BLaER1 (cell line): ENCODE results near the gene PLCG2.
"Not testable (repeated sequence)": the region's sequence is repeated elsewhere in the genome, so short reads cannot be mapped to it uniquely, and the experiment has no call there.

Experiments
- H3K27ac ChIP-seq: shearing (Covaris generic); formaldehyde crosslinking; 2 replicates; pipeline ENCODE4 v1.8.1; 2022
- H3K27me3 ChIP-seq: shearing (Covaris generic); formaldehyde crosslinking; 2 replicates; pipeline ENCODE4 v1.8.1; 2022
- H3K36me3 ChIP-seq: shearing (Covaris generic); formaldehyde crosslinking; 2 replicates; pipeline ENCODE4 v1.8.1; 2022
- H3K4me1 ChIP-seq: shearing (Covaris generic); formaldehyde crosslinking; 2 replicates; pipeline ENCODE4 v1.8.1; 2022
- H3K4me2 ChIP-seq: shearing (Covaris generic); formaldehyde crosslinking; 2 replicates; pipeline ENCODE4 v1.8.1; 2022
- H3K4me3 ChIP-seq: shearing (Covaris generic); formaldehyde crosslinking; 2 replicates; pipeline ENCODE4 v1.8.1; 2022
- H3K9ac ChIP-seq: shearing (Covaris generic); formaldehyde crosslinking; 2 replicates; pipeline ENCODE4 v1.8.1; 2022
- H3K9me3 ChIP-seq: shearing (Covaris generic); formaldehyde crosslinking; 2 replicates; pipeline ENCODE4 v1.8.1; 2022
- H4K20me1 ChIP-seq: shearing (Covaris generic); formaldehyde crosslinking; 2 replicates; pipeline ENCODE4 v1.8.1; 2022
- Cebpa-rat ChIP-seq: shearing (Covaris generic); IDR thresholded peaks from 2 replicates; pipeline ENCODE4 v1.8.1; 2022

PLCG2 gene

DNA sequence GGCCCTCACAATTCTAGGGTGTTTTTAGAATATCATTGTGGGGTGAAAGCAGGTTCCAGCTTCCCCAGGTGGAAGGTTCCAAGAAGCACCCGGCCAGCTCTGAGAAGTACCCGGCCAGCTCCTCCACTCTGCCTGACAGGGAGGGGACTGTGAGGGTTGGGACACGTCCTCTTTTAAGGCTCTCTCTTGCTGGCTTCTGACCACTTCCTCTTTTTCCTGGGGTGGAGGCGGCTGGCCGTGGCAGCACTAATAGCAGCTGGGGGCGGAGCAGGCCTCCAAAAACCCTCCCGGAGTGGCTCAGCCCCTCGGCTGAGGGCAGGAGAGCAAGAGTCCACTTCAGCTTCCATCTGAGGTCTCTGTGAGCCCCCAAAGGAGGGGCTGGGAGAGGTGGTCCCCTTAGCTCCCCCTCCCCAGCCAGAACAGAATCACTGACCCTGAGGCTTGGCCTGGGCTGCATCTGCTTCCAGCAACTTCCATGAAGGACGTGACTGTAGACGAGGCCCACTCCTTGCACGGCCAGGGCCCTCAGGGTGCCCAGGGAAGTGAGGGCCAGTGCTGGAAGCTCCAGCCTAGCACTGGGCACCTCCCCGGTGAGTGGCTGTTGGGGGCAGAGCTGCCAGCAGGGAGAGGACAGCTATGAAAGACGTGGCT is 26.7 kb upstream of the PLCG2 start:
- H3K36me3 ChIP-seq = no peaks in the 10 kb centered on the region
- H3K4me3 ChIP-seq = peak overlapping the region; percentile 34; the same call in 1 of the 2 replicates
- TF ChIP-seq Cebpa-rat = no peak
- peak overlapping the region; percentile 86 for H3K4me2 ChIP-seq
- H3K9me3 ChIP-seq = no peaks in the 10 kb centered on the region
- H4K20me1 ChIP-seq = no peaks in the 10 kb centered on the region
- H3K4me1 ChIP-seq = peaks cover 83% of the 10 kb centered on the region
- H3K27me3 ChIP-seq = no peaks in the 10 kb centered on the region
- peak overlapping the region; percentile 74 for H3K9ac ChIP-seq
- H3K27ac ChIP-seq = peak overlapping the region; percentile 90

- peak overlapping the region; percentile 86 for H3K4me2 ChIP-seq
- H4K20me1 ChIP-seq = no peaks in the 10 kb centered on the region
- H3K4me3 ChIP-seq = peak overlapping the region; percentile 34; the same call in 1 of the 2 replicates
- peak overlapping the region; percentile 90 for H3K27ac ChIP-seq
- H3K9ac ChIP-seq = peak overlapping the region; percentile 74
- no peak for TF ChIP-seq Cebpa-rat
- H3K9me3 ChIP-seq = peaks cover under 1% of the 10 kb centered on the region; the same call in 1 of the 2 replicates
- H3K4me1 ChIP-seq = peaks cover 81% of the 10 kb centered on the region
- H3K36me3 ChIP-seq = no peaks in the 10 kb centered on the region
- H3K27me3 ChIP-seq = no peaks in the 10 kb centered on the region
Observed at GRCh38 chr16:81752876-81753227, 26.2 kb upstream of the PLCG2 start.

DNA sequence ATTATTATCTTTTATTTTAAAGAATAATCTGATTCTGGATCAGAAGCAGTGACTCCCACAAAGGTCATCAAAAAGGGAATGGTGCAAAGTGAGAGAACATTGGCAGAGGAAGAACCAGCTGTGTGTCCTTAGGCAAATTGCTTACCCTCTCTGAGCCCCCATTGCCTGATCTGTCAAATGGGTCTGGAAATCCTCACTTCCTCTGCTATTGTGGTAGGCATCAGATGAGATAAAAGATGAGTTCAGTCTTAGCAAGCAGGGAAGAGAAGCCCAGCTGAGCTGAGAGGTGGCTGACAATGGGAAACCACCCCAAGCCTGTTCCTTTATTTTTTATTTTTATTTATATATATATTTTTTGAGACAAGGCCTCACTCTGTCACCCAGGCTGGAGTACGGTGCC is 24.2 kb upstream of the PLCG2 start:
- no peak for TF ChIP-seq Cebpa-rat
- H3K4me2 ChIP-seq = peak overlapping the region; percentile 93
- peak overlapping the region; percentile 62; the same call in 1 of the 2 replicates for H3K27ac ChIP-seq
- no peaks in the 10 kb centered on the region for H3K27me3 ChIP-seq
- H3K9me3 ChIP-seq = peaks cover 7% of the 10 kb centered on the region; the same call in 1 of the 2 replicates
- no peaks in the 10 kb centered on the region for H3K36me3 ChIP-seq
- no peak overlapping the region for H3K4me3 ChIP-seq
- H4K20me1 ChIP-seq = no peaks in the 10 kb centered on the region
- peaks cover 62% of the 10 kb centered on the region for H3K4me1 ChIP-seq
- no peak overlapping the region for H3K9ac ChIP-seq

GRCh38 chr16:81755915-81756614 is 23.0 kb upstream of the PLCG2 start:
- H3K27me3 ChIP-seq = no peaks in the 10 kb centered on the region
- peak overlapping the region; percentile 62 for H3K27ac ChIP-seq
- H3K36me3 ChIP-seq = no peaks in the 10 kb centered on the region
- no peak for TF ChIP-seq Cebpa-rat
- no peaks in the 10 kb centered on the region for H4K20me1 ChIP-seq
- peaks cover 60% of the 10 kb centered on the region for H3K4me1 ChIP-seq
- peak overlapping the region; percentile 58 for H3K9ac ChIP-seq
- peaks cover 7% of the 10 kb centered on the region; the same call in 1 of the 2 replicates for H3K9me3 ChIP-seq
- H3K4me2 ChIP-seq = peak overlapping the region; percentile 93
- H3K4me3 ChIP-seq = 0 out of 2 replicates have a peak overlapping the region, but pooled peaks have one; percentile 24

DNA sequence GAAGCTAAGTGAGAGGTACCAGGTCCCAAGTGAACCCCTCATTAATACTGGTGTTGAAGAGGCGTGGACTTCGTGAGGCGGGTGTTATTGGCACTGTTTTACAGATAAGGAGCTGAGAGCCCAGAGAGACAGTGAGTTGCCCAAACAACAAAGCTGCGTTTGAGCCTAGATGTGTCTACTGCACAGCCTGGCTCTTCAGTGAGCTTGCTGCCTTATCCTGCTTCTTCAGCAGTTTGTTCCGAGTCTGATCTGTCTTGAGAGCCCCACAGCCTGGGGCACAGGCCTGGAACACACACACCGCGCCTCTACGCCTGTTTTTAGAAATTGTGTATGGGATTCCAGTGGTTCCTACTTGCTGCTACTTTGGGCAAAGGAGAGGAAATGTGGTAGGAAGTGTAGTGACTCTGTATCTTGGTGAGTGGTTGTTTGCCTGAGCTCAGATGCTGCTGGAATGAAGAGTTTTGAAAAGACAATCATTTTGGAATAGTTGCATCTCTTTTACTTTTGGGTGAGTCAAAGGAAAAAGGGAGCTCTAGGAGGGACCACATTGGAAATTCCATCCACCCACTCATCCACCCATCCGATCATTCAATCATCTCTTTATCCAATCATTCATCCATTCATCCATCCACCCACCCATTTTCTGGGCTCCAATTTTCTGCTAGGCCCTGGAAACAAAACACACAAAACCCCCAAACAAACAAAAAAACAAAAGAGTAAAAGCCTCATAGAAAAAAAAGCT is 22.3 kb upstream of the PLCG2 start:
- H3K4me2 ChIP-seq = peak overlapping the region; percentile 93
- H3K4me3 ChIP-seq = no peak overlapping the region
- peak overlapping the region; percentile 62 for H3K27ac ChIP-seq
- H3K9ac ChIP-seq = peak overlapping the region; percentile 58
- no peaks in the 10 kb centered on the region for H4K20me1 ChIP-seq
- peaks cover 53% of the 10 kb centered on the region for H3K4me1 ChIP-seq
- no peaks in the 10 kb centered on the region for H3K27me3 ChIP-seq
- TF ChIP-seq Cebpa-rat = no peak
- H3K36me3 ChIP-seq = no peaks in the 10 kb centered on the region
- peaks cover 7% of the 10 kb centered on the region; the same call in 1 of the 2 replicates for H3K9me3 ChIP-seq

- H3K4me1 ChIP-seq = peaks cover 37% of the 10 kb centered on the region
- peaks cover 7% of the 10 kb centered on the region; the same call in 1 of the 2 replicates for H3K9me3 ChIP-seq
- no peak overlapping the region for H3K4me2 ChIP-seq
- no peak overlapping the region for H3K27ac ChIP-seq
- no peak overlapping the region for H3K4me3 ChIP-seq
- no peak overlapping the region for H3K9ac ChIP-seq
- H4K20me1 ChIP-seq = no peaks in the 10 kb centered on the region
- no peaks in the 10 kb centered on the region for H3K27me3 ChIP-seq
- no peaks in the 10 kb centered on the region for H3K36me3 ChIP-seq
- no peak for TF ChIP-seq Cebpa-rat
Observed at GRCh38 chr16:81758376-81758775, 20.7 kb upstream of the PLCG2 start.

GRCh38 chr16:81762322-81762721 is 16.8 kb upstream of the PLCG2 start:
- not testable (repeated sequence) for H3K27ac ChIP-seq

DNA sequence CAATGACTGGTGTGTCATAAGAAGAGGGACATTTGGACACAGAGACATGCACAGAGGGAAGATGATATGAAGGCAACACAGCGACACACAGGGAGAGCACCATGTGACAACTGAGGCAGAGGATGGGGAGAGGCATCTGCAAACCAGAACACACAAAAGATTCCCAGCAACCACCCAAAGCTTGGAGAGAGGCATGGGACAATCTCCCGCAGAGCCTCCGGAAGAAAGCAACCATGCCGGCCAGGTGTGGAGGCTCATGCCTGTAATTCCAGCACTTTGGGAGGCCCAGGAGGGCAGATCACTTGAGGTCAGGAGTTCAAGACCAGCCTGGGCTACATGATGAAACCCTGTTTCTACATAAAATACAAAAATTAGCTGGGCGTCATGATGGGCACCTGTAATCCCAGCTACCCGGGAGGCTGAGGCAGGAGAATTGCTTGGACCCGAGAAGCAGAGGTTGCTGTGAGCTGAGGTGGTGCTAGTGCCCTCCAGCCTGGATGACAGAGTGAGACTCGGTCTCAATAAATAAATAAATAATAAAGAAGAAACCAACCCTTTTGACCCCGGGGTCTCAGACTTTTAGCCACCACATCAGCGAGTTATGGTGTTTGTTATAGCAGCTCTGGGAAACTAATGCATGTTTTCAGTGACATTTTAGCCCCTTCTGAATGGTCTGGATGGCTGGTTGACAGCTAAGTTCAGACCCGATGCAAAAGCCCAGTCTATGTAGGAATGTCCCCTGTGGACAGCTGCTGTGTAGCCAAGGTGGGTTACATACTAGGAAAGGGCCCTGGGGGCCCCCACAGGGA is 13.8 kb upstream of the PLCG2 start:
- Histone ChIP-seq H3K27ac (no peak overlapping the region), H3K9ac (no peak overlapping the region), H3K9me3 (no peaks in the 10 kb centered on the region), H3K4me1 (peaks cover 7% of the 10 kb centered on the region), H3K4me2 (no peak overlapping the region), H4K20me1 (no peaks in the 10 kb centered on the region), H3K4me3 (no peak overlapping the region), H3K27me3 (no peaks in the 10 kb centered on the region), H3K36me3 (no peaks in the 10 kb centered on the region)
- no peak for TF ChIP-seq Cebpa-rat

More at GRCh38 chr16:81762322-81762721, 16.8 kb upstream of the PLCG2 start:
- not testable (repeated sequence) for H3K4me2 ChIP-seq, H3K4me1 ChIP-seq, H3K36me3 ChIP-seq, H4K20me1 ChIP-seq, H3K27me3 ChIP-seq, H3K9ac ChIP-seq, H3K4me3 ChIP-seq, H3K9me3 ChIP-seq

- Histone ChIP-seq H3K4me3 (no peak overlapping the region), H3K27me3 (no peaks in the 10 kb centered on the region), H3K36me3 (no peaks in the 10 kb centered on the region), H3K9me3 (no peaks in the 10 kb centered on the region), H3K9ac (no peak overlapping the region), H3K4me1 (peaks cover 12% of the 10 kb centered on the region), H3K4me2 (no peak overlapping the region), H3K27ac (no peak overlapping the region), H4K20me1 (no peaks in the 10 kb centered on the region)
- TF ChIP-seq Cebpa-rat = no peak
Observed at GRCh38 chr16:81765969-81766368, 13.1 kb upstream of the PLCG2 start.
